ENCODE results near the gene SUSD5.
"Not testable (repeated sequence)": the region's sequence is repeated elsewhere in the genome, so short reads cannot be mapped to it uniquely, and the experiment has no call there.

Gene SUSD5

GRCh38 chr3:33196538-33196937 lies 22.1 kb downstream of the SUSD5 start:
- Histone ChIP-seq H3K27ac (ENCODE audit: low read depth, low read length) (no peak overlapping the region), H3K9ac (ENCODE audit: low read depth, low read length) (no peak overlapping the region), H3K4me3 (ENCODE audit: low read length) (no peak overlapping the region), H3K4me1 (ENCODE audit: insufficient read depth, low read length) (no peaks in the 10 kb centered on the region), H3K36me3 (ENCODE audit: insufficient read depth, low read length) (no peaks in the 10 kb centered on the region), H3K9me3 (ENCODE audit: insufficient read depth, low read depth, low read length) (no peaks in the 10 kb centered on the region), H3K27me3 (ENCODE audit: insufficient read depth, low read length) (no peaks in the 10 kb centered on the region)
- 95% methylated on average over 2 of the region's 3 CpGs for WGBS

- Histone ChIP-seq H3K4me3 (ENCODE audit: low read length) (no peak overlapping the region), H3K27me3 (ENCODE audit: insufficient read depth, low read length) (no peaks in the 10 kb centered on the region), H3K36me3 (ENCODE audit: insufficient read depth, low read length) (no peaks in the 10 kb centered on the region), H3K4me1 (ENCODE audit: insufficient read depth, low read length) (no peaks in the 10 kb centered on the region), H3K9ac (ENCODE audit: low read depth, low read length) (no peak overlapping the region), H3K9me3 (ENCODE audit: insufficient read depth, low read depth, low read length) (no peaks in the 10 kb centered on the region), H3K27ac (ENCODE audit: low read depth, low read length) (no peak overlapping the region)
- 78% methylated on average over 1 of the region's 1 CpG for WGBS
These were observed 24.3 kb downstream of the SUSD5 start for GRCh38 chr3:33194303-33194702.

GRCh38 chr3:33187368-33187634 lies 31.3 kb downstream of the SUSD5 start:
- Histone ChIP-seq H3K4me3 (ENCODE audit: low read length) (no peak overlapping the region), H3K27me3 (ENCODE audit: insufficient read depth, low read length) (no peaks in the 10 kb centered on the region), H3K4me1 (ENCODE audit: insufficient read depth, low read length) (no peaks in the 10 kb centered on the region; the same call in 1 of the 2 replicates), H3K9ac (ENCODE audit: low read depth, low read length) (no peak overlapping the region), H3K36me3 (ENCODE audit: insufficient read depth, low read length) (no peaks in the 10 kb centered on the region), H3K27ac (ENCODE audit: low read depth, low read length) (no peak overlapping the region), H3K9me3 (ENCODE audit: insufficient read depth, low read depth, low read length) (no peaks in the 10 kb centered on the region)
- 96% methylated on average over 3 of the region's 3 CpGs for WGBS

- no peak overlapping the region for H3K4me3 ChIP-seq (ENCODE audit: low read length)
- no peaks in the 10 kb centered on the region; the same call in 1 of the 2 replicates for H3K4me1 ChIP-seq (ENCODE audit: insufficient read depth, low read length)
- H3K27me3 ChIP-seq (ENCODE audit: insufficient read depth, low read length): no peaks in the 10 kb centered on the region
- no peaks in the 10 kb centered on the region for H3K36me3 ChIP-seq (ENCODE audit: insufficient read depth, low read length)
- no peak overlapping the region for H3K27ac ChIP-seq (ENCODE audit: low read depth, low read length)
- H3K9ac ChIP-seq (ENCODE audit: low read depth, low read length): no peak overlapping the region
- H3K9me3 ChIP-seq (ENCODE audit: insufficient read depth, low read depth, low read length): no peaks in the 10 kb centered on the region
- WGBS: 95% methylated on average over 13 of the region's 13 CpGs
These were observed 31.9 kb downstream of the SUSD5 start for GRCh38 chr3:33186524-33187367.

GRCh38 chr3:33184863-33185262 lies 33.7 kb downstream of the SUSD5 start:
- no peaks in the 10 kb centered on the region for H3K36me3 ChIP-seq (ENCODE audit: insufficient read depth, low read length)

GRCh38 chr3:33181641-33182040 lies 37.0 kb downstream of the SUSD5 start:
- H3K27me3 ChIP-seq (ENCODE audit: insufficient read depth, low read length); H3K36me3 ChIP-seq (ENCODE audit: insufficient read depth, low read length); H3K27ac ChIP-seq (ENCODE audit: low read depth, low read length); H3K9me3 ChIP-seq (ENCODE audit: insufficient read depth, low read depth, low read length); H3K4me3 ChIP-seq (ENCODE audit: low read length); H3K9ac ChIP-seq (ENCODE audit: low read depth, low read length); H3K4me1 ChIP-seq (ENCODE audit: insufficient read depth, low read length): not testable (repeated sequence)
- 83% methylated on average over 1 of the region's 1 CpG for WGBS

More at GRCh38 chr3:33184863-33185262, 33.7 kb downstream of the SUSD5 start:
- 92% methylated on average over 2 of the region's 2 CpGs for WGBS
- Histone ChIP-seq H3K27ac (ENCODE audit: low read depth, low read length) (no peak overlapping the region), H3K9ac (ENCODE audit: low read depth, low read length) (no peak overlapping the region), H3K4me1 (ENCODE audit: insufficient read depth, low read length) (no peaks in the 10 kb centered on the region; the same call in 1 of the 2 replicates), H3K9me3 (ENCODE audit: insufficient read depth, low read depth, low read length) (no peaks in the 10 kb centered on the region), H3K4me3 (ENCODE audit: low read length) (no peak overlapping the region), H3K27me3 (ENCODE audit: insufficient read depth, low read length) (no peaks in the 10 kb centered on the region)

- 88% methylated on average over 5 of the region's 5 CpGs for WGBS
These were observed 37.4 kb downstream of the SUSD5 start for GRCh38 chr3:33181229-33181628.

GRCh38 chr3:33179132-33179531 lies 39.5 kb downstream of the SUSD5 start:
- no peaks in the 10 kb centered on the region for H3K36me3 ChIP-seq (ENCODE audit: insufficient read depth, low read length)
- H3K27me3 ChIP-seq (ENCODE audit: insufficient read depth, low read length): no peaks in the 10 kb centered on the region
- no peak overlapping the region for H3K9ac ChIP-seq (ENCODE audit: low read depth, low read length)
- H3K4me3 ChIP-seq (ENCODE audit: low read length): no peak overlapping the region
- no peaks in the 10 kb centered on the region for H3K4me1 ChIP-seq (ENCODE audit: insufficient read depth, low read length)
- no peaks in the 10 kb centered on the region for H3K9me3 ChIP-seq (ENCODE audit: insufficient read depth, low read depth, low read length)
- no peak overlapping the region for H3K27ac ChIP-seq (ENCODE audit: low read depth, low read length)
- WGBS: 95% methylated on average over 1 of the region's 1 CpG

More at GRCh38 chr3:33181229-33181628, 37.4 kb downstream of the SUSD5 start:
- Histone ChIP-seq H3K4me1 (ENCODE audit: insufficient read depth, low read length) (no peaks in the 10 kb centered on the region), H3K27ac (ENCODE audit: low read depth, low read length) (no peak overlapping the region), H3K4me3 (ENCODE audit: low read length) (no peak overlapping the region), H3K9ac (ENCODE audit: low read depth, low read length) (no peak overlapping the region), H3K9me3 (ENCODE audit: insufficient read depth, low read depth, low read length) (no peaks in the 10 kb centered on the region), H3K27me3 (ENCODE audit: insufficient read depth, low read length) (no peaks in the 10 kb centered on the region), H3K36me3 (ENCODE audit: insufficient read depth, low read length) (no peaks in the 10 kb centered on the region)

GRCh38 chr3:33174711-33175414 lies 43.7 kb downstream of the SUSD5 start:
- H3K9ac ChIP-seq (ENCODE audit: low read depth, low read length): no peak overlapping the region
- H3K9me3 ChIP-seq (ENCODE audit: insufficient read depth, low read depth, low read length): no peaks in the 10 kb centered on the region
- no peak overlapping the region for H3K4me3 ChIP-seq (ENCODE audit: low read length)
- no peaks in the 10 kb centered on the region for H3K36me3 ChIP-seq (ENCODE audit: insufficient read depth, low read length)
- H3K27me3 ChIP-seq (ENCODE audit: insufficient read depth, low read length): no peaks in the 10 kb centered on the region
- WGBS: 89% methylated on average over 19 of the region's 19 CpGs
- H3K27ac ChIP-seq (ENCODE audit: low read depth, low read length): no peak overlapping the region
- no peaks in the 10 kb centered on the region for H3K4me1 ChIP-seq (ENCODE audit: insufficient read depth, low read length)

- Histone ChIP-seq H3K27ac (ENCODE audit: low read depth, low read length) (no peak overlapping the region), H3K9ac (ENCODE audit: low read depth, low read length) (no peak overlapping the region), H3K4me3 (ENCODE audit: low read length) (no peak overlapping the region), H3K36me3 (ENCODE audit: insufficient read depth, low read length) (no peaks in the 10 kb centered on the region), H3K27me3 (ENCODE audit: insufficient read depth, low read length) (no peaks in the 10 kb centered on the region), H3K4me1 (ENCODE audit: insufficient read depth, low read length) (no peaks in the 10 kb centered on the region), H3K9me3 (ENCODE audit: insufficient read depth, low read depth, low read length) (no peaks in the 10 kb centered on the region)
- WGBS: 73% methylated on average over 4 of the region's 4 CpGs
These were observed 44.5 kb downstream of the SUSD5 start for GRCh38 chr3:33174095-33174494.

- no peaks in the 10 kb centered on the region for H3K4me1 ChIP-seq (ENCODE audit: insufficient read depth, low read length)
- no peaks in the 10 kb centered on the region for H3K9me3 ChIP-seq (ENCODE audit: insufficient read depth, low read depth, low read length)
- H3K9ac ChIP-seq (ENCODE audit: low read depth, low read length): no peak overlapping the region
- H3K27ac ChIP-seq (ENCODE audit: low read depth, low read length): no peak overlapping the region
- H3K4me3 ChIP-seq (ENCODE audit: low read length): no peak overlapping the region
- H3K36me3 ChIP-seq (ENCODE audit: insufficient read depth, low read length): no peaks in the 10 kb centered on the region
- WGBS: 90% methylated on average over 4 of the region's 4 CpGs
- no peaks in the 10 kb centered on the region for H3K27me3 ChIP-seq (ENCODE audit: insufficient read depth, low read length)
These were observed 44.9 kb downstream of the SUSD5 start for GRCh38 chr3:33173672-33174071.

All from HUES64 (cell line).